Tibial artery (tissue), 4 donors: Measurements from ENCODE around the gene ADARB2.
A peak's percentile ranks its signal among the peaks of the same experiment; 100 is the strongest.

Experiments used
- DNase-seq, 2 donors: peaks; one replicate each; pipeline ENCODE4 v3.0.0-alpha.2; 2019
- H3K27ac ChIP-seq, 2 donors: fragments of 200-600 bp; sonication (generic) in 1 of 2; 1 replicate in 1 of 2; 2 replicates in 1 of 2; pipeline ENCODE4 v1.5.1; 2018 to 2019; ENCODE audit warnings: mild to moderate bottlenecking in 1 of 2
- H3K27me3 ChIP-seq, 2 donors: fragments of 200-600 bp; sonication (generic) in 1 of 2; one replicate each; pipeline versions ENCODE4 v1.5.1 to v1.6.0; 2016 to 2019
- H3K36me3 ChIP-seq, 3 donors: fragments of 200-600 bp; sonication (generic) in 2 of 3; one replicate each; pipeline ENCODE4 v1.5.1; 2016 to 2019; ENCODE audit warnings: mild to moderate bottlenecking in 2 of 3
- H3K4me1 ChIP-seq, 4 donors: fragments of 200-600 bp; sonication (generic) in 2 of 4; 1 replicate in 3 of 4; 2 replicates in 1 of 4; pipeline ENCODE4 v1.5.1; 2016 to 2019
- H3K4me3 ChIP-seq, 2 donors: fragments of 200-600 bp; sonication (generic) in 1 of 2; 1 replicate in 1 of 2; 2 replicates in 1 of 2; pipeline ENCODE4 v1.5.1; 2018 to 2019; ENCODE audit warnings: mild to moderate bottlenecking in 2 of 2
- H3K9me3 ChIP-seq, 3 donors: fragments of 200-600 bp; sonication (generic) in 1 of 3; one replicate each; pipeline ENCODE4 v1.5.1; 2016 to 2019
- intact Hi-C: fragments of 100-400 bp; cut with DNase I; formaldehyde crosslinking; loops from one replicate; pipeline ENCODE4 v1.15.0; 2023; ENCODE audit warnings: low total_unique reads
- TF ChIP-seq, protein P1 (sequence below), 2 experiments: fragments of 200-600 bp in 1 of 2; fragments of 450-650 bp in 1 of 2; IDR thresholded peaks; one replicate each; pipeline ENCODE4 v1.5.1; 2017 to 2019; ENCODE audit warnings: antibody characterized with exemption in 2 of 2, mild to moderate bottlenecking in 1 of 2, moderate library complexity in 1 of 2

ADARB2 gene

DNA sequence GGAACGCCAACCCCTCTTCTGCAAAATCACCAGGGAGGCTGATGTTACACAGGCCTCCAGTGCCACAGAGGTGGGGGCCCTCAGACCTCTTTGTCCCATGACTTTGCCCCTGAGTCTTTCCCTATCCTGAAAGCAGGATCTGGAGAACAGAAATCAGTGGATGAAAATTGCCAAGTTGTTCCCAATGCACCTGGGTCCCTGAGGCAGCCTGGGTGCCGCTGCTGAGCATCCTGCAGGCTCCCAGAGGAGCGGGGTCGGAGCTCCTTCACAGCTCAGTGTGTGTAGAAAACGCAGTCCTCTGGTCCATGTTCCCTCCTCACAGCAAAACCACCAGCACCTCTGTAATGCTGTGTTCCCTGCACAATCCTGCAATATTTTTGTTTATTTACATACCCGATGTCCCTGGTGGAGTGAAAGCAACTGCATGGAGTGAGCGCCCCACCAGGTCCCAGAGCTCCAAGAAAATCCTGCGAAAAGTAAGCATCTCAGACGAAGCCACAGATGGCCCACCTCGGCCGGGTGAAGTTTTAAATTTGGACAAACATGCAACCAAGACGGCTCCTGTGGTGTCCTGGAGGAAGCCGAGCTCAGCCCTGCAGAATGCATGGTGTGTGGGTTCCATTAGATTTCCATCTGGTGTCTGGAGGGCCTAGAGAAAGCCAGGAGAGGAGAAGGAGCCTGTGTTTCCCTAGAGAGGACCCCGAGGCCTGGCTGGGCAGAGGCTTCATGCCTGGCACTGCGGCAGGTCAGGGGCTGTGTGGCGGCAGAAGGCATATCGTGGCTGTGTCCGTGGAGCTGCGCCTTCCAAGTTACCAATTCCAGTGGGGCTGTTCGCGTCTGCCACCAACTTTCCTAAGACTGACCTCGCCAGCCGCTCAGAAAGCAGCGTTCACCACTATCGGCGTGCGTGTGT lies 445.9 kb downstream of the ADARB2 start:
- H3K27ac ChIP-seq: no peak overlapping the region
- no peaks in the 10 kb centered on the region for H3K36me3 ChIP-seq
- H3K9me3 ChIP-seq: no peaks in the 10 kb centered on the region
- TF ChIP-seq, protein P1, sequence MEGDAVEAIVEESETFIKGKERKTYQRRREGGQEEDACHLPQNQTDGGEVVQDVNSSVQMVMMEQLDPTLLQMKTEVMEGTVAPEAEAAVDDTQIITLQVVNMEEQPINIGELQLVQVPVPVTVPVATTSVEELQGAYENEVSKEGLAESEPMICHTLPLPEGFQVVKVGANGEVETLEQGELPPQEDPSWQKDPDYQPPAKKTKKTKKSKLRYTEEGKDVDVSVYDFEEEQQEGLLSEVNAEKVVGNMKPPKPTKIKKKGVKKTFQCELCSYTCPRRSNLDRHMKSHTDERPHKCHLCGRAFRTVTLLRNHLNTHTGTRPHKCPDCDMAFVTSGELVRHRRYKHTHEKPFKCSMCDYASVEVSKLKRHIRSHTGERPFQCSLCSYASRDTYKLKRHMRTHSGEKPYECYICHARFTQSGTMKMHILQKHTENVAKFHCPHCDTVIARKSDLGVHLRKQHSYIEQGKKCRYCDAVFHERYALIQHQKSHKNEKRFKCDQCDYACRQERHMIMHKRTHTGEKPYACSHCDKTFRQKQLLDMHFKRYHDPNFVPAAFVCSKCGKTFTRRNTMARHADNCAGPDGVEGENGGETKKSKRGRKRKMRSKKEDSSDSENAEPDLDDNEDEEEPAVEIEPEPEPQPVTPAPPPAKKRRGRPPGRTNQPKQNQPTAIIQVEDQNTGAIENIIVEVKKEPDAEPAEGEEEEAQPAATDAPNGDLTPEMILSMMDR (IDR thresholded peaks at IDR 0.05): no peak
- peaks cover 0 to 28% (median 2%) of the 10 kb centered on the region in 4 donors for H3K4me1 ChIP-seq
- no peak for DNase-seq
- H3K27me3 ChIP-seq: no peaks in the 10 kb centered on the region
- H3K4me3 ChIP-seq: no peak overlapping the region
- intact Hi-C loops: no loop called here

GRCh38 chr10:1290071-1290471 lies 447.3 kb downstream of the ADARB2 start:
- no peaks in the 10 kb centered on the region for H3K36me3 ChIP-seq
- TF ChIP-seq, protein P1 (IDR thresholded peaks at IDR 0.05): no peak
- no peak for DNase-seq

GRCh38 chr10:1289591-1289990 lies 447.7 kb downstream of the ADARB2 start:
- Histone ChIP-seq H3K9me3 (no peaks in the 10 kb centered on the region), H3K27ac (no peak overlapping the region), H3K4me1 (peaks cover 0 to 46% (median 15%) of the 10 kb centered on the region in 4 donors), H3K4me3 (no peak overlapping the region), H3K36me3 (no peaks in the 10 kb centered on the region), H3K27me3 (no peaks in the 10 kb centered on the region)
- intact Hi-C loops: no loop called here
- TF ChIP-seq, protein P1 (IDR thresholded peaks at IDR 0.05): no peak
- DNase-seq: no peak

More at GRCh38 chr10:1290071-1290471, 447.3 kb downstream of the ADARB2 start:
- Histone ChIP-seq H3K4me3 (no peak overlapping the region), H3K9me3 (no peaks in the 10 kb centered on the region), H3K4me1 (peaks cover 0 to 41% (median 14%) of the 10 kb centered on the region in 4 donors), H3K27ac (no peak overlapping the region), H3K27me3 (no peaks in the 10 kb centered on the region)
- intact Hi-C loops: no loop called here

GRCh38 chr10:1287971-1288401 lies 449.3 kb downstream of the ADARB2 start:
- intact Hi-C loops: no loop called here
- no peak for DNase-seq
- H3K36me3 ChIP-seq: no peaks in the 10 kb centered on the region
- peaks cover 0 to 39% (median 15%) of the 10 kb centered on the region in 4 donors for H3K4me1 ChIP-seq
- H3K9me3 ChIP-seq: no peaks in the 10 kb centered on the region
- no peak overlapping the region for H3K4me3 ChIP-seq
- peak overlapping the region; percentile 10 to 42 for H3K27ac ChIP-seq
- no peaks in the 10 kb centered on the region for H3K27me3 ChIP-seq
- TF ChIP-seq, protein P1 (IDR thresholded peaks at IDR 0.05): no peak

- peak overlapping the region; percentile 10 to 42 for H3K27ac ChIP-seq
- H3K9me3 ChIP-seq: no peaks in the 10 kb centered on the region
- DNase-seq: no peak
- intact Hi-C loops: no loop called here
- no peak overlapping the region for H3K4me3 ChIP-seq
- H3K27me3 ChIP-seq: no peaks in the 10 kb centered on the region
- TF ChIP-seq, protein P1 (IDR thresholded peaks at IDR 0.05): no peak
- H3K4me1 ChIP-seq: peaks cover 0 to 39% (median 15%) of the 10 kb centered on the region in 4 donors
- no peaks in the 10 kb centered on the region for H3K36me3 ChIP-seq
These were observed 449.8 kb downstream of the ADARB2 start for GRCh38 chr10:1287487-1287886.
